ENCODE results near the gene MYRIP.
"Not testable (repeated sequence)": the region's sequence is repeated elsewhere in the genome, so short reads cannot be mapped to it uniquely, and the experiment has no call there.

The MYRIP gene

DNA sequence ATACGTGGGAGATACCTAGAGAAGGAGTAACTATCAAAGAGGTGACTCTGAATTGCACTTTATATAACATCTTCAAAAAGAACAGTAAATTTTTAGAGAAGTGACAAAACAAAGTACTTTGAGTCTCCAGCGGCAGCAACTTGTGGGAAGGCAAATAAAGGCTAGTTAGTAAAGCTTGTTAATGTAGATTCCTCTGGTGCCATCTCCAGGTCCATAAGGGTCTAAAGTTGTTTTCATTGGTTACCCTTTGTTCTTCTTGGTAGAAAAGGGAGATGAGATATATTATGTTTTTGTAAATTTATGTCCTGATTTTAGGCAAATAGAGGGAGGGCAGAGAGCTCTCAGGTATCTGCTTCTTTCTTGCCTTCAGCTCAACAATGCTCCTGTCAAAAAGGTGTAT lies 161.6 kb downstream of the MYRIP start:
- no peak for DNase-seq (ENCODE audit: low read depth in 2 of 2)

DNA sequence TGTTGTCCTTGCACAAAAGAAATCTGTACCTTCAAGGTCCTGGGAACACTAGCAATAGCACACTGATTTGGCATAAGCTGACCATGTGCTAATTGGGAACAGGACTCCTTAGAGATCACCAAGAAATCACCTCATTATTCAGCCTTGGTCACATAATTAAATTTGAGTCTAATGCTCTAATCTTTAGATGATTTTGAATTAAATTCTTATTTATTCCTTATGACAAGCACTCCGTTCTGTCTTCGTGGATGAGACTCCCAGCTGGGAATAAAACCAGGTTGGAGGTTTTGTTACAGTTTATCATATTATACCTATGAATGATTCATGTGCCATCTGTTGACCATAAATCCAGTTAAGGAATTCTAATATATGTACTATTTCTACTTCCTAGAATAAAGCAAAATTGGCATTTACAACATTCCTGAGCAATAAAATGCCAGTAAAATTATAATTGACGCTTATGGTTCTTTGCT lies 162.2 kb downstream of the MYRIP start:
- DNase-seq (ENCODE audit: low read depth in 2 of 2) = no peak

DNA sequence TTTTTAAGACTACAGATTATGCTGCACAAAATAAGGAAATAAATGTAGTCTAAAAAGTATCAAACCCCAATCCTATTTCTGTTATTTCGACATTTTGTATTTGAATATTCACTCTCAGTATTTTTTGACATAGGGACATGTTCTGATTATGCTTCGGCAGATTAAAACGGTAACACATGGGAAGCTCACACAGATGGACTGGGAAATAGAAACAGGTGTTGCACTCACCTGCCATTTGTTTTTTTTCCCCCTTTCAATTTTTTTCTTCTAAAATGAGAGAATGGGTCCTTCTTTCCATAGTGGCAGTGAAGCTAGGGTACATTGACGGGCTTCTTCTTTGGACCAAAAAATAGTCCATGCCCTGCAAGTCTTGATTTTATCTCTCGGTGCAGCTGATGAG lies 163.1 kb downstream of the MYRIP start:
- DNase-seq (ENCODE audit: low read depth in 2 of 2) = no peak

DNA sequence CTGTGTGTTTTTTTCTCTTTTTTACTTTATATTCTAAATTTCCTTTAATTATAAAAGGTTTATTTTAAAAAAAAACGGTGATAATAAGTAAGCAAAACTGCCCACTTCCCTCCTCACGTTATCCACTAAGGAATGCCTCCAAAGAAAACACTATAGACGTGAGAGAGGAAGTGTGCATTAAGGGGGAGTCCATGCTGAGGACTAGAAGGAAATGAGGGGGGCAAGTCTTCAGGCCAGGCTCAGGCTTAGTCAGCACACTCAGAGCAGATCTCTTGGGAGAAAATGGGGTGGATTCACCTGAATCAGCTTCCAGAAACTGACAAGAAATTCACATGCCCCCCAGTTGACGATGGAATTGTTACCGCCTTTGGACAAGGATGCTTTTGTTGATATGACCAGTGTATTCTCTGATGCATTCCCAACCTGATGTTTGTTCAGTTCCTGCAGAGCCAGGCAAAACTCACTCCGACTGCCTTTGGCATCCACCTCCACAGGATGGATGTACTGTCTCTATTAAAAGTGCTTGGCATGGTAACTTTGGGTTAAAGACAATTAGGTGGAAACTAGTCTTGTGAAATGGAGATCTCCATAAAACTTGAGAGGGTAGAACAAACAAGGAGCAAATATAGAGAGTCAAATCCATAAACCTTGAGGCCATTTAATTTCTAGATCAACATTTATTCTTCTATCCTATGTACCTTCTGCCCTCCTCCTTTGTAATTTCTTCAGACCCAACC lies 167.8 kb downstream of the MYRIP start:
- DNase-seq (ENCODE audit: low read depth in 2 of 2) = no peak

DNA sequence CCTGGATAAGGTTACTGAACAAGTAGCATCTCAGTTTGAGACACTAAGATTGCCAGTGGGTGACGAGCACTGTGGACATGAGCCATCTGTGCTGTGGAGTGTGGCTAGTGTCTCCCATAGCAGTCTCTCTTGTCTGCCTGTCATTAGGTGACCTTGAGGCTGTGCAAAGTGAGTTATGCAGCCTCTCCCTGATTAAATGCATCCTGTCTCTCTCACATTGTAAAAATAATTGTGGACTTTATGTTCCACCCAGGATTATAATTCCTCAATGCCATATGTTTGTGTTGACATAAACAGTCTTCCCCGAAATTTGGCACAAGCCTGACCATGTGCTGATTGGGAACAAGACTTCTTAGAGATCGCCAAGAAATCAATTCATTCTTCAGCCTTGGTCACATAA lies 168.9 kb downstream of the MYRIP start:
- DNase-seq (ENCODE audit: low read depth in 2 of 2) = no peak

DNA sequence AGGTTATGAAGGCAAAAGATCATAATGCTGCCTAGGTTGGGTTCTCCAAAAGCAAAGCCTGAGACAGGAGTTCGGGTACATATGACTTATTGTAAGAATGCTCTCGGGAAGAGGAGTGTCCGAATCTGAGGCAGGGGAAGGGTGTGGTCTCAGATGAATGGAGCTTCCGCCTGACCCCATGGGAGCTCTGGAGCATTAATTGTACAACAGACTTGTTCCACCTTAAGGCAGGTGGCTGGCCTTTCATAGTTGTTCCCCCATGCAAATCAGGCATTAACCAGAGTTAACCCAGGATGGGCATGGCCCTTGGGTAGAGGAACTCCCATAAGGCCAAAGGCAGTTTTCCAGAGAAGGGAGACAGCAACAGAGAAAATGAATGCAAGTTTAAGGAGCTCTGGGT lies 170.6 kb downstream of the MYRIP start:
- no peak for DNase-seq (ENCODE audit: low read depth in 2 of 2)

DNA sequence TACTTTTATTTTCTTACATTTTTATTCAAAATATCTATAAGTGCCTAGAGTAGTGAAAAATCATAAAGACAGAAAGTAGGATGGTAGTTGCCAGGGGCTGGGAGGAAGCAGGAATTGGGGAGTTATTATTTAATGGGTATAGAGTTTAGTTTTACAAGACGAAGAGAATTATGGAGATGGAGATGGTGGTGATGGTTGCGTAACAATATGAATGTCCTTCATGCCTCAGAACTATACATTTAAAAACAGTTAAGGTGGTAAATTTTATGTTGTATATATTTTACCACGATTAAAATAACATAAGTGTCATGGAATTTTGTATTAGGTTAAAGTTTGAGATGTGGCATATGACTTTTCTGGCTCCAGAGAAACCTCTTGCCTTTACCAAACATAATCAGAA lies 171.4 kb downstream of the MYRIP start:
- no peak for DNase-seq (ENCODE audit: low read depth in 2 of 2)

DNA sequence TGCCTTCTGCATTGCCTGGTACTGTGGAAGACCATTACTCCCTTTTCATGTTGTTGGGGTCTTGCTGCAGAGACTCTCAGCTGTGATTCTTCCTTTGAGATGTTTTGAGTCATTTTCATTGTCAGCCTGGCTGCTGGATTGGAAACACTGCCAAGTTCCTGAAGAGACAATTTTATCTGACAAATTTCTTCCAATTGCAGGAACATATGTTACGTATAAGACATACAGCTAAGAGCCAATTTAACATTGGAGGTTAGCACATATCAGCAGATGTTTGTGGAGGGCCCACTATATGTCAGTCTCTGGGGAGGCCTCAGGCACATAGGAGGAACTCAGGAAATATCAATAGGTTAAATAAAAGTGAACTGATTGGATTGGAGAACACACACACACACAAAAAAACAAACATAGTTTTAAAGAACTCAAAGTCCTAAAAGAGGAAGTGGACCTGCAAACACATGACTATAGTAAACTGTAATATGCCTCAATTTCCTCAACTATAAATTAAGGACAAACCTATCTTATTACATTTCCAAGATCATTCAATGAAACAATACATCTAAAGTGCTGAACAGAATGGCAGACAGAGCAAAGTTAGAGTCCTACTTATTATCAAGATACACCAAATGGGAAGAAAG lies 172.3 kb downstream of the MYRIP start:
- no peak for DNase-seq (ENCODE audit: low read depth in 2 of 2)

DNA sequence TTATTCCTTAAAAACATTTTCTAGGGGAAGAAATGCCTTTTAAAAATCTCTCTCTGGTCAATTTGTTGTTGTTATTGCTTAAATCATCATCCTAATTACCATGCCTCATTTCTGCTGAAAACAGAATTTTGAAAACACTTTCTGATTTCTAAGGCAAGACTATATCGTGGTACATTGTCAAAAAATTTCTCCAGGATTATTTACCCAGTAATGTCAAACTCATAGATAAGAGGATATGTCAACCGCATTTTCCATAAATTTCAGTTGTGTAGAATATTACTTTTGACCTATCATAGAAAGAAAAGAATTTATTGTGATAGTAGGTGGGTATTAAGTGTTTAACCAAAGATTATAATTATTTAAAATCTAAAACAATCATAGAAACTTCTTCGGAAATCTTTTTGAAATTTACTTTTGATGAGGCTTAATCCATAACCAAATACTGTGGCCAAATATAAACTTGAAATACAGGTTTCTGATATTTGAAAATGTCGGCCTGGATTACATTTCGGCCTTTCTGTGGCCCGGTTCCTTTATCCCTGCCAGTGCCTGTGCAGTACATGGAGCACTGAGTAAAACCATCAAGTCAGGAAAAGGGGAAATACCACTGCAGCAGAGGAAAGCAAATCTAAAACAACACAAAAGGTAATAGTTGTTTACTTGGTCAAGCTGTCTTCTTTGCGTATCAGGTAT lies 173.4 kb downstream of the MYRIP start:
- no peak for DNase-seq (ENCODE audit: low read depth in 2 of 2)

DNA sequence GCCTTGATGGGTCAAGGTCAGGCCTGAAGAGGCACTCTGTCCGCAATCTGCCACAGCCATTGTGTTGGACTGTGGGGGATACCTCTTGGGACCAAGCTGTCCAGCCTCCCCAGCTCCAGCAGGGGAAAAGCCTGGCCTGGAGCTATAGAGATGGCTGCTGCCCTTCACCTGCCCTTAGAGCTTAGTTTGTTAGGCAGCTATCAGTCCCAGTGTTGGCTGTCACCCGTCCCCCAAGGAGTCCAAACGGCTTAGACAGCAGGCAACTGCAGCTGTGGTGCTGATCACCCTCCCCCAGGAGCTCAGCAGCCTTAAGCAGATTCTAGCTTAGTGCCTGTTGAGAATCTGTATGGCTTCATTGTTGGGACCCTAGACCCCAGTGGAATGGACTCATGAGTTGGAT lies 180.3 kb downstream of the MYRIP start:
- no peak for DNase-seq (ENCODE audit: low read depth in 2 of 2)

DNA sequence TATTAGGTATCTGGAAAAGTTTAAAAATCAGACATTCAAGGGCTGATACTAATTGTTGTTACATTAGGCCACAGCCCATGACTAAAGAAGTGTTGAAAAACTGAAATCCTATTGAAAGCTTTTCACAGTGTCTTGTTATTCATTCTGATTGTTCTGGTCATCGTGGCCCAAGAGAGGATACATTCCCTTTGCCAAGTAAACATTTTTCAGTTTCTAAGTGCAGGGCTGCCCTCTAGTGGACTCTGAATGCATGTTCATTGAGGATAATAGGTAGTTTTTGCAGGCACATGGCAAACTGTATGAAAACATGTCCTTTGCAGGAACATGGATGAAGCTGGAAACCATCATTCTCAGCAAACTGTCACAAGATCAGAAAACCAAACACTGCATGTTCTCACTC lies 181.1 kb downstream of the MYRIP start:
- DNase-seq (ENCODE audit: low read depth in 2 of 2) = no peak

DNA sequence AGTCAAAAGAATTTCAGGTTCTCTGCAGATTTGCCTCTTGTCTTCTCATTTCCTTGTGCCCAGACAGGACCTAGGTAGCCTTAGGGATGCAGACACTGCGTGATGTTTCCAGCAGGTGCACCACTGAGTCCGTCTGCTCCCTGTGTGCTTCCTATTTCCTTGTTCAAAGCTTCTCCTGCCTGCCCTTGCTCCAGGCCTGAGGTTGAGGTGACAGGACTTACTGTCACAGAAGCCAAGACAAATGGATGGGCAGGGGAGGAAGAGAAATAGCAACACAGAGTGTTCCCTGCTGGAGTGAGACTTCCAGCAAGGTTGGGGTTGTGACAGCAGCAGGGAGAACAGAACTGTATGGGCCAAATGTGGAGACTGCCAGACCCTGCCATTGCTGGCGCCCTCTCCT lies 199.4 kb downstream of the MYRIP start:
- no peak for DNase-seq (ENCODE audit: low read depth in 2 of 2)

DNA sequence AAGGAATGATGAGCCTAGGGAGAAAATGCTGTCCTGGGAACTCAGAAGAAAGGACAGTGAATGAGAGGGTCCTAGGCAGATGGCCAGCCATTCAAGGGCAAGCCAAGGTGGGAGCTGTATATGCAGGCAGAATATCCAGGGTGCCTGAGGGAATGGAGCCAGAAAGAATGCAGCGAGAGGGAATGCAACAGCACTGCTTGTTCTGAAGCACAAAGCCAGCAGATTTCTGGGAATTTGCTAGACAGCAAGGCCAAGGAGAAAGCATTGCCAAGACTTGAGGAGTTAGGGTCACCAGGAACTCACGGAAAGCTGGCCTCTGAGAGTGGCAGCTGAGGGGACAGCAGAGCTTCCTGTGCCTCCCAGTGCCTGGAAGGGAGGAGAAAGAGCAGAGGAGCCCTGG lies 200.6 kb downstream of the MYRIP start:
- DNase-seq (ENCODE audit: low read depth in 2 of 2) = no peak

DNA sequence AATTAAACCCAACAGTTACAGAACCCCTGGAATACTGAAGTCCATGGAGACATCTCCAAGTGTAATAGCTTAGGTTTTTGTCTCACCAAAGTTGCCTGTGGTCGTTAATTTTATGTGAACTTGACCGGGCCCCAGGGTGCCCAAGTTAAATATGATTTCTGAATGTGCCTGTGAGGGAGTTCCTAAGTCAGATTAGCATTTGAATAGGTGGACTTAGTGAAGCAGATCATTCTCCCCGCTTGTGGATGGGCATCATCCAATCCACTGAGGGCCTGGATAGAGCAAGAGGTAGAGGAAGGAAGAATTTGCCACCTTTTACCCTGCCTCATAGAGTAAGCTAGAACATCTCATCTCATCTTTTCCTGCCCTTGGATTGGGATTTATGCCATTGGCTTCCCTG lies 203.0 kb downstream of the MYRIP start:
- no peak for DNase-seq (ENCODE audit: low read depth in 2 of 2)

DNA sequence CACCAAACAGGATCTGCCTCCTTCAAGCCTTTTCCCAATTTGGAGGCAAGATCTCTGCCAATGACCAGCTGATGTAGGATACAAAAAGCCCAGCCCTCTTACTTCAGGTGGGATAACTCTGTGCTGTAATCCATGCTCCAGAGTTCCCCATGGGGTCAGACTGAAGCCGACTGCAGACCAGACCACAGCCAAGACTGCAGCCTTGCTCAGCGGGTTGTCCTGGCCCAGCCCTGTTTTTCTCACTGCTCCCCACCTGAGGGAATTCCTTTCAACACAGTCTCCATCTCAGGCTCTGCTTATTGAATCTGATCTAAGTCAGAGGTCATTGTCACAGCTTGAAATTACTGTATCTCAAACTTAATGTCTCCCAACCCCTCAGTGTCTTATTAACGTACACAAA lies 207.0 kb downstream of the MYRIP start:
- no peak for DNase-seq (ENCODE audit: low read depth in 2 of 2)

DNA sequence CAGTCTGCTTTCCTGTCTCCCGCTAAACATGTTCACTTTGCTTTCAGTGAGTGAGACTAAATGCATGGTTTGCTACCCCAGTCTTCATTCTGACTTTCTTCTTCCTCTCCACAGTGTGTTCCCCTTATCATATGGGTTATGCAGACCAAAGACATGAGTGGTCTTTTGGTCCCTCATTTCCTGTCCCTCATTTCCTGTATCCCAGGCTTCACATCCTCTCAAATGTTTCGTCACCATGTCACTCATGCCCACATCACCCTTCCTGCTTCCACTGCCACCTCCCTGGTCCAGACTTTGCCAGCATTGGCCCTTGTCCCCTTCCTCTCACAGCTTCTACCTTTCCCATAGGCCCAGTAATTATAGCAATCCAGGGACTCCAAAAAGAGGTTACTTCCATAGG lies 209.0 kb downstream of the MYRIP start:
- no peak for DNase-seq (ENCODE audit: low read depth in 2 of 2)

DNA sequence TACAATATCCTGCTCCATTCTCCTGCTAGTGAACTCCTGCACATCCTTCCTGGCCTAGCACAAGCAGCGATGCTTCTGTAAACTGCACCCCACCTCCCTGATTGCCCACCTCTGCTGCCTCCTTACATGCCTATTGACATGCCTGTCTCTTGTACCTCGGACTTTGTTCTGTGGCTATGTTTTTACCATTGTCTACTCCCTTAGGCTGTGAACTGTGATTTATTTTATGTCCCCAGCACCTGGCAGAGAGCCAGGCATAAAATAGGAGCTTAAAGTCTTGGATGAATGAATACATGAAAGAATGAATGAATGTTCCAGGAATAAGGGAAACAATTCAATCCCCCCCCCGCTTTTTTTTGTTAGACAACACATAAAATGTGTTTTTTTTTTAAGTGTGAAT lies 210.0 kb downstream of the MYRIP start:
- no peak for DNase-seq (ENCODE audit: low read depth in 2 of 2)

DNA sequence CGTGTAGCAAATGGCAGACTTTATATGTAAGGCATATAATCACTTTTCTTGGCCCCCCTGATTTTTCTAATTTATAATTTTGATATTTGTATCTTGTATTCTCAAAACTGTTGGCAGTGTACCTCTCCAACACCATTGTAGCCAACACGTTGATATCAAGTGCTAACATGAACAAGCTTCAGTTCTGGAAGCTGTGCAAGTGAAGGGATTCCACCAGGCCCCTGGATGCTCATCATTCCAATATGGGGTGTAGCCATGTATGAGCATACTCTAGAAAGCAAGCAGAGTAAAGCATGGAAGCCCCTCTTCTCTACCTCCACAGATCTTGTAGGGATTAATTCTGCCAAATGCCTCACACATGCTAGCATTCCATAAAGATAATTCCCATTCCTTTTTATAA lies 211.3 kb downstream of the MYRIP start:
- DNase-seq (ENCODE audit: low read depth in 2 of 2) = no peak

DNA sequence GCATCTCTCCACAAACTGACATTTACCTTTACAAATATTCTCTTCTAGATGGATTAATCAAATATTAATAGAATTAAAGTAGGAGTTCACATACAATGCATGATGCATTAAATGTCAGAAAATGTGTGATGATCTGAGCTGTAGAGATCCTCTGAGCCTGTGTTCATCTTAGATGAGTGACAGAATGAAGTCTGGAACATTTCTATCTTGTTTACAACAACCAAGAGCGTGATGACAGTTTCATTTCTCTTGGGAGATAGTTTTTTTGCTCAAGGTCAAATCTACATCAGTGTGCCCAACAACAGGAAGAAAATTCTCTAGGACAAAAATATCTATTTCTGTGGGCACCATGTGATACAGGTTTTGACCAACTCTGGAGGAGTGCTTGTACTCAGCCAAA lies 211.9 kb downstream of the MYRIP start:
- DNase-seq (ENCODE audit: low read depth in 2 of 2) = no peak

DNA sequence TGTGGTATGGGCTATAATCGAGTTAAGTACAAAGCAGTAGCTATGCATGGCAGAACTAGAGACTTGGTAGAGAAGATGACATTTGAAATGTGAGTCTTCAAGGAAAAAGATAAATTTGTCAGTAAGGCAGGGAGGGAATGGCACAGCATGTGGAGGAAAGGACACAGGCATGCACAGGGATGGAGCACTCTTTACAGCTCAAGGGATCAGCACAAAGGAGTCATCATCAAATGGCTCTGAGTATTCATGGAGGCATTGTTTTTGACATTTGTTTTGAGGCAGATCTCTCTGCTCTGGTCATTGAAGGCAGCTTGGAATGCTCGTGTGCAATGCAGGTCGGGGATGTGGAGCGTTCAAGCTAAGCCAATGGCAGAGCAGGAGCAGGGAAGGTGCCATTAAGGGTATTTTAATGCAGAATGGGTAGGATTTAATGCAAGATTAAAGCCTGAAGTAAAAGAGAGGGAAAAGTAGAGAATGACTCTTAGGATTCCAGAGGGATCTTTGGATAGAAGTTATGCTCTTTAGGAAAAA lies 213.0 kb downstream of the MYRIP start:
- DNase-seq (ENCODE audit: low read depth in 2 of 2) = no peak

DNA sequence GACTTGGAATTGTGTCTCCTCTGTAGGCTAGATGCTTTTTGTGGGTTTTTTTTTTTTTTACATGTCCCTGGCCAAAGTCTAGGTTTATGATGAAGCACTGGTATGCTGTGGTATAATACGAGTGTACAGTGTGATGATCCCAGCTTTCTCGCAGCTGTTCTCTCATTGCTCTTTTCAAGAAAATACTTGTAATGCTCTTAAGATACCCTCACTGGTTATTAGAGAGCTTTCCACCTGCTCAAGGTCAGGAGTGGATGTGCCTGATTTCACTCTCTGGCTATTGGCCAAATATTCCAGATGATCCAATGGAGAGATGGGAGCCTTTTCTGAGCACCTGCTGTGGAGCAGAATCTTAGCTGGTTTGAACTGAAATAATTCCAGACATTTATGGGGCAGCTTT lies 215.1 kb downstream of the MYRIP start:
- DNase-seq (ENCODE audit: low read depth in 2 of 2) = no peak

DNA sequence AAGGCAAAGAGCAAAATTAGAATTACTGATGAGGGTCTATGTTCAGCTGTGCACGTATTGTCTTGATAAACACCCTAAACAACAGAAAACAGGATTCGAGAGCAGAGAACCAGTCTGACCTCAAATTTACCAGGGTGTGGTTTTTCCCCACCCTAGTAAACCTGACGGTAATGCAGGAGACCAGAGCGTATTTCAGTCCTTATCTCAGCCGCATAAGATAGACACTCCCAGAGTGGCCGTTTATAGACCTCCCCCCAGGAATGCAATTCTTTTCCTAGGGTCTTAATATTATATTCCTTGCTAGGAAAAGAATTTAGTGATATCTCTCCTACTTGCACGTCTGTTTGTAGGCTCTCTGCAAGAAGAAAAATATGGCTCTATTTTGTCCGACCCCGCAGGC lies 216.5 kb downstream of the MYRIP start:
- not testable (repeated sequence) for DNase-seq (ENCODE audit: low read depth in 2 of 2)

DNA sequence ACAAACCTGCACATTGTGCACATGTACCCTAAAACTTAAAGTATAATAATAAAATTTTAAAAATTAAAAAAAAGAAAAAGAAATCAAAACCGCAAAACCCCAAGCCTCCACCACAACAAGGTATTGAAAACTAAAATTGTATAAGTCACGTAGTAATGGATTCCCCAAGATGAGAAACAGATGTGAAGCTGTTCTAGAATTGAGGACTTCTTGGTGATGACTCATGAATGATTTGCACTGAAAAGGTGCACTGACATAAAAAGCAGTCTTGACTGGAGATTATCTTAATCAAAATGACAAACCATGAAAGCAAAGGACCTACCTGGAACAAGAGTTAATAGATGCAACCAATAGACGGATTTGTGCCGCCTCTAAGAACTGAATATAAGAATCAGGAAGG lies 225.8 kb downstream of the MYRIP start:
- no peak for DNase-seq (ENCODE audit: low read depth in 2 of 2)
